ENCODE results near the gene CSMD2. TPM values are rescaled to one million over a fixed set of nuclear protein-coding genes. Genes with fewer than 3 reads are reported as not detected.

The CSMD2 gene
- total RNA-seq, 2 experiments from 2014 or later, result not detected

GRCh38 chr1:34013136-34013535 lies 151.9 kb downstream of the CSMD2 start:
- Histone ChIP-seq H3K36me3 (ENCODE audit: insufficient read depth, low read length) (no peaks in the 10 kb centered on the region), H3K27ac (ENCODE audit: low read depth, low read length, poor library complexity, severe bottlenecking) (no peak overlapping the region), H4K20me1 (ENCODE audit: insufficient read depth, low read length) (no peaks in the 10 kb centered on the region), H3K4me3 (ENCODE audit: low read depth, low read length, poor library complexity, severe bottlenecking) (no peak overlapping the region), H3K9me3 (ENCODE audit: low read length) (no peaks in the 10 kb centered on the region), H3K4me2 (ENCODE audit: low read length) (no peak overlapping the region), H2AFZ (ENCODE audit: low read length) (no peak overlapping the region), H3K4me1 (ENCODE audit: insufficient read depth, low read length, poor library complexity, severe bottlenecking) (no peaks in the 10 kb centered on the region), H3K79me2 (ENCODE audit: insufficient read depth, low read depth, low read length) (no peaks in the 10 kb centered on the region), H3K9me2 (ENCODE audit: insufficient read depth, low read length) (no peaks in the 10 kb centered on the region)
- intact Hi-C loops (cut with micrococcal nuclease; ENCODE audit: unreplicated experiment), result no loop called here
- TF ChIP-seq EZH2phosphoT487 (IDR thresholded peaks at IDR 0.05; ENCODE audit: borderline replicate concordance, low read depth, low read length) (no peak), CTCF (conservative IDR thresholded peaks at IDR 0.05; ENCODE audit: low read length) (no peak)
- BruUV-seq (replicated peaks), result no TSS peak
- DNase-seq (ENCODE audit: low spot score), result no peak
- CTCF ChIA-PET (ENCODE audit: unreplicated experiment), result no interaction called here
- POLR2A ChIA-PET, result no interaction called here

GRCh38 chr1:34009340-34009985 lies 155.6 kb downstream of the CSMD2 start:
- Histone ChIP-seq H3K79me2 (ENCODE audit: insufficient read depth, low read depth, low read length) (no peaks in the 10 kb centered on the region), H3K9me3 (ENCODE audit: low read length) (no peaks in the 10 kb centered on the region), H3K4me3 (ENCODE audit: low read depth, low read length, poor library complexity, severe bottlenecking) (no peak overlapping the region), H3K9me2 (ENCODE audit: insufficient read depth, low read length) (no peaks in the 10 kb centered on the region), H3K27ac (ENCODE audit: low read depth, low read length, poor library complexity, severe bottlenecking) (no peak overlapping the region), H4K20me1 (ENCODE audit: insufficient read depth, low read length) (no peaks in the 10 kb centered on the region), H3K36me3 (ENCODE audit: insufficient read depth, low read length) (no peaks in the 10 kb centered on the region), H3K4me2 (ENCODE audit: low read length) (no peak overlapping the region), H3K4me1 (ENCODE audit: insufficient read depth, low read length, poor library complexity, severe bottlenecking) (no peaks in the 10 kb centered on the region), H2AFZ (ENCODE audit: low read length) (no peak overlapping the region)
- no peak for DNase-seq (ENCODE audit: low spot score)
- POLR2A ChIA-PET, result no interaction called here
- CTCF ChIA-PET (ENCODE audit: unreplicated experiment), result no interaction called here
- no TSS peak for BruUV-seq (replicated peaks)
- TF ChIP-seq CTCF (conservative IDR thresholded peaks at IDR 0.05; ENCODE audit: low read length), result no peak
- no peak for TF ChIP-seq EZH2phosphoT487 (IDR thresholded peaks at IDR 0.05; ENCODE audit: borderline replicate concordance, low read depth, low read length)
- intact Hi-C loops (cut with micrococcal nuclease; ENCODE audit: unreplicated experiment), result no loop called here

- no peak for TF ChIP-seq CTCF (conservative IDR thresholded peaks at IDR 0.05; ENCODE audit: low read length)
- TF ChIP-seq EZH2phosphoT487 (IDR thresholded peaks at IDR 0.05; ENCODE audit: borderline replicate concordance, low read depth, low read length), result no peak
- no peaks in the 10 kb centered on the region for H4K20me1 ChIP-seq (ENCODE audit: insufficient read depth, low read length)
- intact Hi-C loops (cut with micrococcal nuclease; ENCODE audit: unreplicated experiment), result no loop called here
- no peak overlapping the region for H3K4me3 ChIP-seq (ENCODE audit: low read depth, low read length, poor library complexity, severe bottlenecking)
- H2AFZ ChIP-seq (ENCODE audit: low read length), result no peak overlapping the region
- H3K4me1 ChIP-seq (ENCODE audit: insufficient read depth, low read length, poor library complexity, severe bottlenecking), result no peaks in the 10 kb centered on the region
- DNase-seq (ENCODE audit: low spot score), result no peak
- no peaks in the 10 kb centered on the region for H3K36me3 ChIP-seq (ENCODE audit: insufficient read depth, low read length)
- no peaks in the 10 kb centered on the region for H3K79me2 ChIP-seq (ENCODE audit: insufficient read depth, low read depth, low read length)
- ChIA-PET POLR2A (no interaction called here), CTCF (ENCODE audit: unreplicated experiment) (no interaction called here)
- no peaks in the 10 kb centered on the region for H3K9me3 ChIP-seq (ENCODE audit: low read length)
- BruUV-seq (replicated peaks), result no TSS peak
- H3K9me2 ChIP-seq (ENCODE audit: insufficient read depth, low read length), result no peaks in the 10 kb centered on the region
- no peak overlapping the region for H3K4me2 ChIP-seq (ENCODE audit: low read length)
- H3K27ac ChIP-seq (ENCODE audit: low read depth, low read length, poor library complexity, severe bottlenecking), result no peak overlapping the region
These were observed 157.3 kb downstream of the CSMD2 start for GRCh38 chr1:34007760-34008159.
